Epithelial cell of esophagus (primary cell): ENCODE results near the gene ANKRD24.

Experiments used
- DNase-seq: peaks from one replicate; pipeline ENCODE4 v3.0.0; 2010; ENCODE audit warnings: low read depth
- H3K4me3 ChIP-seq: 2 replicates; pipeline ENCODE4 v1.5.1; 2011; ENCODE audit warnings: mild to moderate bottlenecking, low read length, control low read depth
- TF ChIP-seq, protein P1 (sequence below): IDR thresholded peaks from 2 replicates; pipeline ENCODE4 v1.5.1; 2011; ENCODE audit warnings: low read depth, mild to moderate bottlenecking, low read length, control low read depth, inconsistent platforms; ENCODE audit not compliant: insufficient read depth; ENCODE audit errors: missing control alignments

ANKRD24 gene

DNA sequence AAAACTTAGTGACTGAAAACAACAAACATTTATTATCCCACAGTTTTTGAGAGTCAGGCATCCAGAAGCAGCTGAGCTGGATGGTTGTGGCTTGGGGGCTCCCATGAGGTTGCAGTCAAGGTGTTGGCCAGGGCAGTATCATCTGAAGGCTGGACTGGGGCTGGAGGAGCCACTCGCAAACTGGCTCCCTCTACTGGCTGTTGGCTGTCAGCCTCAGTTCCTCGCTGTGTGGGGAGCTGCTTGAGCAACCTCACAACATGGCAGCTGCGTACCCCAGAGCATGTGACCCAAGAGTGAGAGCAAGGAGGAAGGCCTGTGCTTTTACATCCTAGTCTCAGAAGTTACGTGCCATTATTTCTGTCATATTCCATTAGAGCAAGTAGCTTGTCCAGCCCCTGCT is 74.1 kb downstream of the ANKRD24 start:
- H3K4me3 ChIP-seq = no peak overlapping the region
- TF ChIP-seq, protein P1, sequence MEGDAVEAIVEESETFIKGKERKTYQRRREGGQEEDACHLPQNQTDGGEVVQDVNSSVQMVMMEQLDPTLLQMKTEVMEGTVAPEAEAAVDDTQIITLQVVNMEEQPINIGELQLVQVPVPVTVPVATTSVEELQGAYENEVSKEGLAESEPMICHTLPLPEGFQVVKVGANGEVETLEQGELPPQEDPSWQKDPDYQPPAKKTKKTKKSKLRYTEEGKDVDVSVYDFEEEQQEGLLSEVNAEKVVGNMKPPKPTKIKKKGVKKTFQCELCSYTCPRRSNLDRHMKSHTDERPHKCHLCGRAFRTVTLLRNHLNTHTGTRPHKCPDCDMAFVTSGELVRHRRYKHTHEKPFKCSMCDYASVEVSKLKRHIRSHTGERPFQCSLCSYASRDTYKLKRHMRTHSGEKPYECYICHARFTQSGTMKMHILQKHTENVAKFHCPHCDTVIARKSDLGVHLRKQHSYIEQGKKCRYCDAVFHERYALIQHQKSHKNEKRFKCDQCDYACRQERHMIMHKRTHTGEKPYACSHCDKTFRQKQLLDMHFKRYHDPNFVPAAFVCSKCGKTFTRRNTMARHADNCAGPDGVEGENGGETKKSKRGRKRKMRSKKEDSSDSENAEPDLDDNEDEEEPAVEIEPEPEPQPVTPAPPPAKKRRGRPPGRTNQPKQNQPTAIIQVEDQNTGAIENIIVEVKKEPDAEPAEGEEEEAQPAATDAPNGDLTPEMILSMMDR = no peak
- DNase-seq = no peak

DNA sequence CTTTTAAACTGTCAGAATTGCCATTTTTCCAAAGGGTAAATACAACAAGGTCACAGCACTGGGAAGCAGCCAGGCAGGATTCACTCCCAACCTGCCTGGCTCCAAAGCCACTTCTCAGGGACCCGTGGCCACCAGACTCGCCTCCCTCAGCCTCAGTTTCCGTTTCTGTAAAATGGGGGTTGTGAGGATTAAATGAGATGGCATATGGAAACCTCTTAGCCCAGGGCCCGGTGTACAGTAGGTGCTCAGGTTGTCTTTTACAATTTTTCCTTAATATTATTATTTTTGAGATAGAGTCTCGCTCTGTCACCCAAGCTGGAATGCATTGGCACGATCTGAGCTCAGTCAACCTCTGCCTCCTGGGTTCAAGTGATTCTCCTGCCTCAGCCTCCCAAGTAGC is 74.5 kb downstream of the ANKRD24 start:
- no peak overlapping the region for H3K4me3 ChIP-seq
- DNase-seq = no peak
- TF ChIP-seq, protein P1 = no peak

DNA sequence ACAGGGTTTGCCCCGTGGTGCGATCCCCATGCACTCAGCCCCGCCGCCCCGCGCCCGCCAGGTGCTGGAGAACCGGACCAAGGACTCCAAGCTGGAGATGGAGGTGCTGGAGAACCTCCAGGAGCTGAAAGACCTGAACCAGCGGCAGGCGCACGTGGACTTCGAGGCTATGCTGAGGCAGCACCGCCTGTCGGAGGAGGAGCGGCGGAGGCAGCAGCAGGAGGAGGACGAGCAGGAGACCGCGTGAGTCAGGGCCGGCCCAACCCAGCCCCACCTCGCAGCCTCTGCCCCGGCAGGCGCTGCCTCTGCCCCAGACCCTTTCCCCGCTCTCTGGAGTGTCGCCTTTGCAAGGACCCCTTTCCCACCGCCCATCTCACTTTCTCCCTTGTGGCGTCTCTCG is 75.7 kb downstream of the ANKRD24 start:
- TF ChIP-seq, protein P1 = no peak
- no peak for DNase-seq
- H3K4me3 ChIP-seq = no peak overlapping the region

DNA sequence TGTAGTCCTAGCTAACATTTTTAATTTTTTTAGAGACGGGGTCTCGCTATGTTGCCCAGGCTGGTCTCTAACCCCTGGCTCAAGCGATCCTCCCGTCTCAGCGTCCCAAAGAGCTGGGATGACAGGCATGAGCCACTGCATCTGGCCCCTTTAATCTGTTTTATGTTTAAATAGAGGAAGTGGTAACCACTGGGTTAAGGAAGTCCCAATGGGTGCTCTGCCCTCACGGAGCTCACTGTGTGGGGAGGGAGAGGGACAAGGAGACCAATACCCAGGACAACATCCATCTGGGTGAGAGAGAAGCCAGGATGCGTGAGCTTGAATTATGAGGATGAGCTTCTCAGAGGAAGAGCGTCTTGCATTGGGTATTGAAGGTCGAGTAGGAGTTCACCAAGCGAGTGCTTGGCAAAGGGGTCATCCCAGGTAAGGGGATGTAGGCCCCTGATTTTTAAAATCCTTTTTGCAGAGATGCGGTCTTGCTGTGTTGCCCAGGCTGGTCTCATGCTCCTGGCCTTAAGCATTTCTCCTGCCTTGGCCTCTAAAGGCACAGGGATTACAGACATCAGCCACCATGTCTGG is 78.2 kb downstream of the ANKRD24 start:
- DNase-seq = no peak
- TF ChIP-seq, protein P1 = no peak
- no peak overlapping the region for H3K4me3 ChIP-seq

DNA sequence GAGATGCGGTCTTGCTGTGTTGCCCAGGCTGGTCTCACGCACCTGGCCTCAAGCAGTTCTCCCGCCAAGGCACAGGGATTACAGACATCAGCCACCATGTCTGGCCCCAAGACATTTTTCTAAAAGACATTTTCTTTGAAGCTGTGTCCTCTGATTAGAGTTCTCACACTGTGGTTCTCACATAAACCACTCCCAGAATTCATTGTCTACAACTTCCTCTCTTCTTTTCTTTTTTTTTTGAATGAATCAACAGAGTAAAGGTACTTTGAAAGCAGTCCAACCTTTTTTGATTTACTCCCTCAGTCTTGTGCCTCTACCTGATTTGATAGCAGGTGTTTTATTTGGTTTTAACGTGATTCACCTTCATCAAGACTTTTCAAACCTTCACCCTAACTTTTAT is 82.3 kb downstream of the ANKRD24 start:
- no peak for DNase-seq
- TF ChIP-seq, protein P1 = no peak
- no peak overlapping the region for H3K4me3 ChIP-seq

DNA sequence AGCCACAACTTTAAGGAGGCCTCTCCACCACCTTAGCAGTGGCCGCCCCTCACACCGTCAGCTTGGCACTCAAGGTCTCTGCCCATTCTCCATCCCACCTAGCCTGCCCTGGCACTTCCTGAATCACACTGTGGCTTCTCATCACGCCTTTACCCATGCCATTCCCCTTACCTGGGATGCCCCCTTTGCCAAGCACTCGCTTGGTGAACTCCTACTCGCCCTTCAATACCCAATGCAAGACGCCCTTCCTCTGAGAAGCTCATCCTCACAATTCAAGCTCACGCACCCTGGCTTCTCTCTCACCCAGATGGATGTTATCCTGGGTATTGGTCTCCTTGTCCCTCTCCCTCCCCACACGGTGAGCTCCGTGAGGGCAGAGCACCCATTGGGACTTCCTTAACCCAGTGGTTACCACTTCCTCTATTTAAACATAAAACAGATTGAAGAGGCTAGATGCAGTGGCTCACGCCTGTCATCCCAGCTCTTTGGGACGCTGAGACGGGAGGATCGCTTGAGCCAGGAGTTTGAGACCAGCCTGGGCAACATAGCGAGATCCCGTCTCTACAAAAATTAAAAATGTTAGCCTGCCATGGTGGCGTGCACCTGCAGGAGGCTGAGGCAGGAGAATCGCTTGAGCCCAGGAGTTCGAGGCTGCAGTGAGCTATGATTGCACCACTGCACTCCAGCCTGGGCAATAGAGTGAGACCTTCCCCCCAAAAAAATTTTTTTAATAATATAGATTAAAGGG is 83.9 kb downstream of the ANKRD24 start:
- no peak for DNase-seq
- TF ChIP-seq, protein P1 = no peak
- H3K4me3 ChIP-seq = no peak overlapping the region
